ENCODE results near the gene TUBB4B. TPM values are rescaled to one million over a fixed set of nuclear protein-coding genes. Genes with fewer than 3 reads are reported as not detected.

The TUBB4B gene
- total RNA-seq, 4 donors from 2014 or later: 181 to 757 (median 487) TPM

GRCh38 chr9:137245450-137246421 lies 4.6 kb downstream of the TUBB4B start:
- H3K27me3 ChIP-seq: no peaks in the 10 kb centered on the region
- no peak overlapping the region for H3K4me3 ChIP-seq (replicated peaks in 1 of 3)
- H3K36me3 ChIP-seq: peaks cover 16 to 18% of the 10 kb centered on the region in 2 donors
- no peaks in the 10 kb centered on the region for H3K9me3 ChIP-seq
- no peak overlapping the region for H3K27ac ChIP-seq
- no peak for TF ChIP-seq POLR2A (IDR thresholded peaks at IDR 0.05)
- TF ChIP-seq, protein P1, sequence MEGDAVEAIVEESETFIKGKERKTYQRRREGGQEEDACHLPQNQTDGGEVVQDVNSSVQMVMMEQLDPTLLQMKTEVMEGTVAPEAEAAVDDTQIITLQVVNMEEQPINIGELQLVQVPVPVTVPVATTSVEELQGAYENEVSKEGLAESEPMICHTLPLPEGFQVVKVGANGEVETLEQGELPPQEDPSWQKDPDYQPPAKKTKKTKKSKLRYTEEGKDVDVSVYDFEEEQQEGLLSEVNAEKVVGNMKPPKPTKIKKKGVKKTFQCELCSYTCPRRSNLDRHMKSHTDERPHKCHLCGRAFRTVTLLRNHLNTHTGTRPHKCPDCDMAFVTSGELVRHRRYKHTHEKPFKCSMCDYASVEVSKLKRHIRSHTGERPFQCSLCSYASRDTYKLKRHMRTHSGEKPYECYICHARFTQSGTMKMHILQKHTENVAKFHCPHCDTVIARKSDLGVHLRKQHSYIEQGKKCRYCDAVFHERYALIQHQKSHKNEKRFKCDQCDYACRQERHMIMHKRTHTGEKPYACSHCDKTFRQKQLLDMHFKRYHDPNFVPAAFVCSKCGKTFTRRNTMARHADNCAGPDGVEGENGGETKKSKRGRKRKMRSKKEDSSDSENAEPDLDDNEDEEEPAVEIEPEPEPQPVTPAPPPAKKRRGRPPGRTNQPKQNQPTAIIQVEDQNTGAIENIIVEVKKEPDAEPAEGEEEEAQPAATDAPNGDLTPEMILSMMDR (IDR thresholded peaks at IDR 0.05): no peak
- intact Hi-C loops (cut with DNase I): no loop called here
- no peak for DNase-seq
- WGBS, 2 donors: 89 to 93% methylated on average over 14 of the region's 25 CpGs
- peaks cover 8 to 12% of the 10 kb centered on the region in 2 donors for H3K4me1 ChIP-seq

DNA sequence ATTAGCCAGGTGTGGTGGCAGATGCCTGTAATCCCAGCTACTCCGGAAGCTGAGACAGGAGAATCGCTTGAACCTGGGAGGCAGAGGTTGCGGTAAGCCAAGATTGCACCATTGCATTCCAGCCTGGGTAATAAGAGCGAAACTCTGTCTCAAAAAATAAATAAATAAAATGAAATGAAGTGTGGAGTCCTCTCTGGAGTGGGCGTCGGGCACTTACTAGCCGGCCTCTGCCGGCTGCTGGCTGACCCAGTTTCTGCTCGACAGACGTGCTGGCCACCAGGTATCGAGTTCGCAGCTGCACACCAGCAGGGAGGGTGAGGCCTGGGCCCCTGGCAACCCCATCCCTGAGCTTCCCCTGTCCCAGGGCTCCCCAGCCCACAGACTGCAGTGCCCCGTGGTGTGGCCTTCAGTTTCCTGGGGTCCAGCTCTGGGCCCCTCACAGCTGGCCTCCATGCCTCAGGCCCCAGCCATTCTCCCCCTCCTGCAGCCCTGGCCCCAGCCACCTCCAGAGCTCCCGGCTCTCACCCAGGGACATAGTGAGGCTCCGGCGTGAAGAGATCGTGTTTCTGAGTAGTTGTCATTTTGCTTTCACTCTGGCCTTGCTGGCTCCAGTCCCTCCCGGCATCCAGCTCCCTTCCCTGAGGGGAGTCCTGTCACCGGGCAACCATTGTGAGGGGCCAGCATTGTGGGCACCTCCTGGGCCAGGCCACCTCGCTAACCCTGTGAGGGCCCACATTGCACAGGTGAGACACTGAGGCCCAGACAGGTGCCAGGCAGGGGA lies 6.2 kb downstream of the TUBB4B start:
- Histone ChIP-seq H3K4me3 (replicated peaks in 1 of 3) (no peak overlapping the region), H3K9me3 (no peaks in the 10 kb centered on the region), H3K4me1 (peaks cover 4 to 7% of the 10 kb centered on the region in 2 donors), H3K36me3 (peaks cover 12% of the 10 kb centered on the region in 2 donors), H3K27ac (no peak overlapping the region), H3K27me3 (no peaks in the 10 kb centered on the region)
- intact Hi-C loops (cut with DNase I): no loop called here
- 50 to 58% methylated on average over 12 to 19 of the region's 20 CpGs for WGBS, 2 donors
- peak; percentile 59 to 71 for DNase-seq
- TF ChIP-seq, protein P1 (IDR thresholded peaks at IDR 0.05): no peak
- no peak for TF ChIP-seq POLR2A (IDR thresholded peaks at IDR 0.05)

- H3K4me3 ChIP-seq (replicated peaks in 1 of 3): no peak overlapping the region
- DNase-seq: no peak
- peaks cover 6 to 9% of the 10 kb centered on the region in 2 donors for H3K36me3 ChIP-seq
- intact Hi-C loops (cut with DNase I): no loop called here
- peaks cover 0 to 2% of the 10 kb centered on the region in 2 donors for H3K4me1 ChIP-seq
- WGBS, 2 donors: 80 to 92% methylated on average over 4 to 6 of the region's 6 CpGs
- no peak for TF ChIP-seq POLR2A (IDR thresholded peaks at IDR 0.05)
- H3K27ac ChIP-seq: no peak overlapping the region
- no peaks in the 10 kb centered on the region for H3K27me3 ChIP-seq
- no peaks in the 10 kb centered on the region for H3K9me3 ChIP-seq
Measured at GRCh38 chr9:137247916-137248175, 6.8 kb downstream of the TUBB4B start.

DNA sequence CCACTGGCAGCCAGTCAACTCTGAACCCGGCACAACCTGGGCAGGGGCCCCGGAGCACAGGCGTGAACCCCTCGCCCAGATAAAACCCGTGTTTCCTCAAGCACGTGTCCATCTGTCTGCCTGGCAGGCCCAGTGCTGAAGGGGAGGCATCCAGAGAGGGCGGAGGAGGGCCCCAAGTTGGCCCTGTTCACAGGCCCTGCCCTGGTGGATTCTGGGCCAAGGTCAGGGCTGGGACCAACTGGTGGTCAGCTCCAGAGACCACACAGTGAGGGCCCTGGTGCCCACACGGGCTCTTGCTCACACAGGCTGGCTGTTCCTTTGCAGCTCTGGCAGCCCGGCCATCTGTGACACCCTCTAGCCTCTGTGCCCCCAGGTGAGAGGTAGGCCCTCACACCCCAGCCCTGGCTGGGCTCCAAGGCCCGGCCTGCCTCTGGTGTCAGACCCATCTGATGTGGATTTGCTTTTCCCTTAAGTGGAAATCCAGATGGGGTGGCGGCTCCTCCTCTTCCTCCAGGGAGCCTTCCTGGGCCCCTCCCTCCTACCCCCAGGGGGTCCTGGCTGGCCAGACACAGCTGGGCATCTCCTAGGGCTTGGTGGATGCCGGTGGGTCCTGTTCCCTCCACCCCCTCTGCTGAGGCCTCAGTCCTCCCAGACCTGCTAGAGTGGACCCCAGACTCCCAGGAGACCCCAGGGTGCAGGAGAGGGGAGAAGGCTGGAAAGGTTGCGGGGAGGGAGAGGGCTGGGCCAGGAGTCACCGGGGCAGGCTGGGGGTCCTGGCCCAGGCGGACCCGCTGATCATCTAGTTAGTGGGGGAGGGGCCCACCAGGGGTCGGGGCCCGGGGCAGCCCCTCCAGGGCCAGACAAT lies 9.5 kb downstream of the TUBB4B start:
- no peak for DNase-seq
- no peak overlapping the region for H3K4me3 ChIP-seq (replicated peaks in 1 of 3)

GRCh38 chr9:137251194-137251461 lies 10.0 kb downstream of the TUBB4B start, which contains the start of gene STPG3:
Gene STPG3, plus strand, starts transcription at chr9:137251286. Its CDS starts 1 bp downstream, at chr9:137251287.
- no peak within 1 kb of the TSS for H3K4me3 ChIP-seq (replicated peaks in 1 of 3)
- peaks cover 9 to 14% of the 10 kb centered on the region in 2 donors for H3K4me1 ChIP-seq
- no peak for DNase-seq
- H3K9me3 ChIP-seq: no peaks in the 10 kb centered on the region
- WGBS, 2 donors: 61 to 76% methylated on average over 4 of the region's 4 CpGs
- no peaks in the 10 kb centered on the region for H3K27me3 ChIP-seq
- intact Hi-C loops (cut with DNase I): no loop called here
- H3K36me3 ChIP-seq: no peaks in the 10 kb centered on the region
- no peak within 1 kb of the TSS for H3K27ac ChIP-seq
- TF ChIP-seq POLR2A (IDR thresholded peaks at IDR 0.05): no peak
- TF ChIP-seq, protein P1 (IDR thresholded peaks at IDR 0.05): no peak

More for the DNA sequence above, 9.5 kb downstream of the TUBB4B start:
- no peak overlapping the region for H3K27ac ChIP-seq
- intact Hi-C loops (cut with DNase I): no loop called here
- no peaks in the 10 kb centered on the region for H3K27me3 ChIP-seq
- H3K4me1 ChIP-seq: peaks cover 5 to 10% of the 10 kb centered on the region in 2 donors
- H3K9me3 ChIP-seq: no peaks in the 10 kb centered on the region
- no peaks in the 10 kb centered on the region for H3K36me3 ChIP-seq
- TF ChIP-seq POLR2A (IDR thresholded peaks at IDR 0.05): no peak
- TF ChIP-seq, protein P1 (IDR thresholded peaks at IDR 0.05): no peak
- 59 to 67% methylated on average over 8 to 14 of the region's 18 CpGs for WGBS, 2 donors

All from thyroid gland (tissue), 4 donors.